Measurements from ENCODE around the gene RPN2. TPM values are rescaled to one million over a fixed set of nuclear protein-coding genes. Genes with fewer than 3 reads are reported as not detected.

The RPN2 gene
- total and polyA plus RNA-seq, 2 donors (not counting 3 experiments of a cell fraction or from before 2014, with no cell fraction given) = 283 to 530 TPM

- H3K27ac ChIP-seq (ENCODE audit: insufficient read depth, low read depth, low read length) = no peak overlapping the region
- H3K79me2 ChIP-seq (ENCODE audit: control insufficient read depth, insufficient read depth, low read length) = no peaks in the 10 kb centered on the region
- no peak for FAIRE-seq
- no peaks in the 10 kb centered on the region for H3K9me1 ChIP-seq (replicated peaks; ENCODE audit: control insufficient read depth, extremely low read depth, insufficient read depth, low read length)
- H4K20me1 ChIP-seq (replicated peaks; ENCODE audit: control insufficient read depth, extremely low read depth, insufficient read depth, low read length) = no peaks in the 10 kb centered on the region
- H3K4me1 ChIP-seq (ENCODE audit: control insufficient read depth, extremely low read depth, insufficient read depth, low read length) = no peaks in the 10 kb centered on the region
- DNase-seq (ENCODE audit: low read depth, low spot score) = no peak
- no TSS peak for BruUV-seq (replicated peaks)
- dilution Hi-C loops (cut with MboI; ENCODE audit: extremely low pct_ligation_motif_present, low sequenced_read_pairs) (no loop called here), intact Hi-C loops (cut with micrococcal nuclease) (no loop called here)
- ChIA-PET POLR2A (no interaction called here), CTCF (no interaction called here)
- H3K9ac ChIP-seq (replicated peaks; ENCODE audit: extremely low read depth, insufficient read depth, low read length) = no peak overlapping the region
- peaks cover 0 to 2% of the 10 kb centered on the region in 2 experiments for H3K27me3 ChIP-seq (ENCODE audit: control insufficient read depth in 2 of 2, insufficient read depth in 2 of 2, low read length in 2 of 2)
- H3K4me3 ChIP-seq (replicated peaks in 1 of 3; ENCODE audit: insufficient read depth in 1 of 3, low read depth in 1 of 3, low read length in 3 of 3) = no peak overlapping the region
- no peaks in the 10 kb centered on the region for H3K9me3 ChIP-seq (replicated peaks; ENCODE audit: control insufficient read depth, insufficient read depth, low read length)
- TF ChIP-seq JUN (IDR thresholded peaks at IDR 0.05; ENCODE audit: borderline replicate concordance, insufficient read depth, insufficient read length, low read depth) (no peak), FOS (IDR thresholded peaks at IDR 0.05; ENCODE audit: borderline replicate concordance, insufficient read depth, low read length) (no peak), POLR2A (IDR thresholded peaks at IDR 0.05; ENCODE audit: low read depth, low read length) (no peak), GATA2 (IDR thresholded peaks at IDR 0.05; ENCODE audit: insufficient read depth, insufficient read length, low read depth, low read length) (no peak), MAX (IDR thresholded peaks at IDR 0.05; ENCODE audit: insufficient read depth, insufficient read length) (no peak), POLR2AphosphoS5 (IDR thresholded peaks at IDR 0.05; ENCODE audit: insufficient read depth, low read depth, low read length) (no peak)
- no peak overlapping the region for H3K4me2 ChIP-seq (ENCODE audit: insufficient read depth, low read length)
- H3K36me3 ChIP-seq (ENCODE audit: control insufficient read depth in 2 of 2, extremely low read depth in 1 of 2, insufficient read depth in 2 of 2, low read length in 2 of 2) = no peaks in the 10 kb centered on the region
- H2AFZ ChIP-seq (ENCODE audit: low read depth, low read length) = no peak overlapping the region
Measured at GRCh38 chr20:37160683-37161082, 18.4 kb upstream of the RPN2 start.

GRCh38 chr20:37161830-37162549 lies 17.1 kb upstream of the RPN2 start:
- DNase-seq (ENCODE audit: low read depth, low spot score) = no peak
- H3K27ac ChIP-seq (ENCODE audit: insufficient read depth, low read depth, low read length) = no peak overlapping the region
- ChIA-PET POLR2A (no interaction called here), CTCF (no interaction called here)
- intact Hi-C loops (cut with micrococcal nuclease) (no loop called here), dilution Hi-C loops (cut with MboI; ENCODE audit: extremely low pct_ligation_motif_present, low sequenced_read_pairs) (no loop called here)
- no peak for TF ChIP-seq MYC (IDR thresholded peaks at IDR 0.05; ENCODE audit: low read depth, low read length)
- no peak for TF ChIP-seq POLR2AphosphoS5 (IDR thresholded peaks at IDR 0.05; ENCODE audit: insufficient read depth, low read depth, low read length)
- no peak for TF ChIP-seq GATA2 (IDR thresholded peaks at IDR 0.05; ENCODE audit: insufficient read depth, insufficient read length, low read depth, low read length)
- TF ChIP-seq JUN (IDR thresholded peaks at IDR 0.05; ENCODE audit: borderline replicate concordance, insufficient read depth, insufficient read length, low read depth) = no peak
- H3K9ac ChIP-seq (replicated peaks; ENCODE audit: extremely low read depth, insufficient read depth, low read length) = no peak overlapping the region
- BruUV-seq (replicated peaks) = no TSS peak
- H3K4me1 ChIP-seq (ENCODE audit: control insufficient read depth, extremely low read depth, insufficient read depth, low read length) = no peaks in the 10 kb centered on the region
- no peak overlapping the region for H2AFZ ChIP-seq (ENCODE audit: low read depth, low read length)
- H4K20me1 ChIP-seq (replicated peaks; ENCODE audit: control insufficient read depth, extremely low read depth, insufficient read depth, low read length) = no peaks in the 10 kb centered on the region
- no peaks in the 10 kb centered on the region for H3K36me3 ChIP-seq (ENCODE audit: control insufficient read depth in 2 of 2, extremely low read depth in 1 of 2, insufficient read depth in 2 of 2, low read length in 2 of 2)
- no peaks in the 10 kb centered on the region for H3K79me2 ChIP-seq (ENCODE audit: control insufficient read depth, insufficient read depth, low read length)
- no peaks in the 10 kb centered on the region for H3K9me3 ChIP-seq (replicated peaks; ENCODE audit: control insufficient read depth, insufficient read depth, low read length)
- FAIRE-seq = no peak
- no peaks in the 10 kb centered on the region for H3K9me1 ChIP-seq (replicated peaks; ENCODE audit: control insufficient read depth, extremely low read depth, insufficient read depth, low read length)
- no peak overlapping the region for H3K4me2 ChIP-seq (ENCODE audit: insufficient read depth, low read length)
- H3K4me3 ChIP-seq (replicated peaks in 1 of 3; ENCODE audit: insufficient read depth in 1 of 3, low read depth in 1 of 3, low read length in 3 of 3) = no peak overlapping the region
- peaks cover 0 to 2% of the 10 kb centered on the region in 2 experiments for H3K27me3 ChIP-seq (ENCODE audit: control insufficient read depth in 2 of 2, insufficient read depth in 2 of 2, low read length in 2 of 2)
